ENCODE data around the gene FAM168A.

FAM168A gene

DNA sequence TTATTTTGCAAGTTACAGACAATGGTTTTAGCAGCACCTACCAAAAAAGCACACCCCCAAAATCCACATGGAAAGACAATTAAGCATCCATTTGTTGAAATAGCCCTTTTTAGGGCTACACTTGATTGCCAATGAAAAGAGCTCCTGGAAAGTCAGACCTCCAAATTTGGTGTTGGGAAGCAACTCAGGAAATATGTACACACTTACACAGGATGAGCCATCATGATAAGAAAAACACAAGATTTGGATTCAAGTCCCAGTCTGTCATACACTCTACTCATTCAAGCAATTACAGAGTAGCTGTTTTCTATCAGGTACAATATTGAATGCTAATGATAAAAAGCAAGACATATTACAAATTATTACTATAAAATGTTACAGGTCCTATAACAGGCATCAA lies 31.5 kb downstream of the FAM168A start:
- DNase-seq (ENCODE audit: extremely low spot score), result no peak
- TF ChIP-seq, protein P1, sequence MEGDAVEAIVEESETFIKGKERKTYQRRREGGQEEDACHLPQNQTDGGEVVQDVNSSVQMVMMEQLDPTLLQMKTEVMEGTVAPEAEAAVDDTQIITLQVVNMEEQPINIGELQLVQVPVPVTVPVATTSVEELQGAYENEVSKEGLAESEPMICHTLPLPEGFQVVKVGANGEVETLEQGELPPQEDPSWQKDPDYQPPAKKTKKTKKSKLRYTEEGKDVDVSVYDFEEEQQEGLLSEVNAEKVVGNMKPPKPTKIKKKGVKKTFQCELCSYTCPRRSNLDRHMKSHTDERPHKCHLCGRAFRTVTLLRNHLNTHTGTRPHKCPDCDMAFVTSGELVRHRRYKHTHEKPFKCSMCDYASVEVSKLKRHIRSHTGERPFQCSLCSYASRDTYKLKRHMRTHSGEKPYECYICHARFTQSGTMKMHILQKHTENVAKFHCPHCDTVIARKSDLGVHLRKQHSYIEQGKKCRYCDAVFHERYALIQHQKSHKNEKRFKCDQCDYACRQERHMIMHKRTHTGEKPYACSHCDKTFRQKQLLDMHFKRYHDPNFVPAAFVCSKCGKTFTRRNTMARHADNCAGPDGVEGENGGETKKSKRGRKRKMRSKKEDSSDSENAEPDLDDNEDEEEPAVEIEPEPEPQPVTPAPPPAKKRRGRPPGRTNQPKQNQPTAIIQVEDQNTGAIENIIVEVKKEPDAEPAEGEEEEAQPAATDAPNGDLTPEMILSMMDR (IDR thresholded peaks at IDR 0.05; ENCODE audit: control extremely low read depth, extremely low read depth, low read depth, missing control alignments), result no peak
- ChIA-PET POLR2A (no interaction called here), CTCF (interaction anchor here (1.0 to 3.8 kb wide), 3 partner anchors 15 to 93 kb away, joined by 3 to 14 read pairs (median 7); no protein-coding TSS in a partner anchor)

DNA sequence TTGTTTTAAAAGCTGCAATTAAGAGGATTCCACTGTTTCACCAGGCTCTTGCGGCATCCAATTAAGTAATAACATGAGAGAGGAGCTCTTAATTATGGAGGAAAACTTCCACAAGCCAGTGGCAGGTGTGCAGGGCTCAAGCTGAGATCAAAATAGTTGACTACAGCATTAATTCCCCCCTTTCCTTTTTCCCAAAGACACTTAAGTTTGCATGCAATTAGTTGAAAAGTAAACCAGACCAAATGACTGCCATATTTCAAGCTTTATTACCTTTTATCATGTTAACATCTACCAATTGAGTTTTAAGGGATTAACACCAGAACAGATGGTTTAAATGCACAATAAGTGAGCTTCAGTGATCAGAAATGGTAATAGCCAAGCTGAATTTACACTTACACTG lies 32.1 kb downstream of the FAM168A start:
- DNase-seq (ENCODE audit: extremely low spot score), result no peak
- ChIA-PET POLR2A (no interaction called here), CTCF (interaction anchor here (1.0 to 3.8 kb wide), 6 partner anchors 10 to 100 kb away, joined by 3 to 14 read pairs (median 4); no protein-coding TSS in a partner anchor)
- TF ChIP-seq, protein P1 (IDR thresholded peaks at IDR 0.05; ENCODE audit: control extremely low read depth, extremely low read depth, low read depth, missing control alignments), result no peak

DNA sequence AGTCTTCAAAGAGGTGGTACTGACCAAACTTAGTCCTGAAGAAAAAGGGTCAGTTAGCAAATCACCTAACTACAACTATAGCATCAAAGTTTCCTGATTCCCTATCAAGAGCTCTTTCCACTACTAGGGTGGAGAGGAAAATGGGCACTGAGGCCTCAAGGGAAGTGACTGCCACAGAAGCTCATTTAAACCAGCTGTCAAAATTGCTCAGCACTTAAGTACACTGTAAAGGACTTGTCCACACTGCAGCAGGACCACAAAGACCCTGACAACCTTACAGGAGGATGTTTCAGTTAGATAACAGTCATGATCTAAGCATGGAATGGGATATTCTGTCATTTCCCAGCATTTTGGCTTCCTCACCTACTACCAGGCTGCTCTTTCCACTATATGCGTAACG lies 33.0 kb downstream of the FAM168A start:
- no peak for DNase-seq (ENCODE audit: extremely low spot score)
- ChIA-PET CTCF (interaction anchor here (1.2 to 3.8 kb wide), 6 partner anchors 9 to 99 kb away, joined by 3 to 14 read pairs (median 4); no protein-coding TSS in a partner anchor), POLR2A (no interaction called here)
- TF ChIP-seq, protein P1 (IDR thresholded peaks at IDR 0.05; ENCODE audit: control extremely low read depth, extremely low read depth, low read depth, missing control alignments), result no peak

- no peak for DNase-seq (ENCODE audit: extremely low spot score)
- POLR2A ChIA-PET, result no interaction called here
- CTCF ChIA-PET, result interaction anchor here (0.6 to 3.8 kb wide), 15 partner anchors 9 to 326 kb away, joined by 3 to 14 read pairs (median 3); no protein-coding TSS in a partner anchor
- TF ChIP-seq, protein P1 (IDR thresholded peaks at IDR 0.05; ENCODE audit: control extremely low read depth, extremely low read depth, low read depth, missing control alignments), result no peak
These were observed 34.2 kb downstream of the FAM168A start for GRCh38 chr11:73563539-73564200.

DNA sequence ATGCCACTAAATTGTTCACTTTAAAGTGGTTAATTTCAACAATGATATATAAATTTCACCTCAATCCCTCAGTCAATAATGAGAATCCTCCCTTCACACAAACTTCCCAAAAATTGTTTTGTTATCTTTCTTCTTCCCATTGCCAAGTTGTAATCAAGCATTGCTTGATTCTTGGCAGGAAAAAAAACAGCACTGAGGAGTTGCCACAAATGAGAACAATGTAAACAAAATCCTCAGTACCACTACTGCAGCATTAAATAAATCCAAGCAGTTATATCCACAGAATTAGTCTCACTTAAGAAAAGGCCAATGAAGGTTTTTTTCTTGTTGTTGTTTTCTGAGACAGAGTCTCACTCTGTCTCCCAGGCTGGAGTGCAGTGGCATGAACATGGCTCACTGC lies 38.2 kb downstream of the FAM168A start:
- CTCF ChIA-PET, result no interaction called here

GRCh38 chr11:73556966-73557365 lies 40.9 kb downstream of the FAM168A start:
- POLR2A ChIA-PET, result no interaction called here
- TF ChIP-seq, protein P1 (IDR thresholded peaks at IDR 0.05; ENCODE audit: control extremely low read depth, extremely low read depth, low read depth, missing control alignments), result no peak
- CTCF ChIA-PET, result interaction anchor here (1.6 to 3.5 kb wide), 2 partner anchors 9 to 13 kb away, joined by 4 to 9 read pairs; no protein-coding TSS in a partner anchor
- no peak for DNase-seq (ENCODE audit: extremely low spot score)

More for the DNA sequence above, 38.2 kb downstream of the FAM168A start:
- TF ChIP-seq, protein P1 (IDR thresholded peaks at IDR 0.05; ENCODE audit: control extremely low read depth, extremely low read depth, low read depth, missing control alignments), result no peak
- no peak for DNase-seq (ENCODE audit: extremely low spot score)
- POLR2A ChIA-PET, result no interaction called here

Measured in GM10248 (cell line).